GM23338 (cell line): ENCODE results near the gene SP140L. TPM values are rescaled to one million over a fixed set of nuclear protein-coding genes. Genes with fewer than 3 reads are reported as not detected.

Experiments
- ATAC-seq: fragments of 200-7000 bp; cut with Tn5 transposase; 3 replicates; pipeline ENCODE4 v1.9.1; 2020
- DNase-seq: peaks from one replicate; pipeline ENCODE4 v3.0.0-alpha.2; 2015; ENCODE audit warnings: low spot score
- H2AFZ ChIP-seq: fragments of 200-600 bp; sonication (generic); 2 replicates; pipeline ENCODE4 v1.8.0; 2016; ENCODE audit warnings: antibody characterized with exemption, mild to moderate bottlenecking, moderate library complexity
- H3F3A ChIP-seq: fragments of 200-600 bp; sonication (generic); replicated peaks from 2 replicates; pipeline ENCODE4 v1.8.0; 2017; ENCODE audit warnings: antibody characterized with exemption, mixed run types, low read depth
- H3K27ac ChIP-seq: fragments of 200-600 bp; sonication (generic); 2 replicates; pipeline ENCODE4 v1.6.1; 2016; ENCODE audit warnings: low read depth
- H3K27me3 ChIP-seq: fragments of 200-600 bp; sonication (generic); 2 replicates; pipeline ENCODE4 v1.8.0; 2016; ENCODE audit warnings: mild to moderate bottlenecking, mixed run types, moderate library complexity; ENCODE audit not compliant: insufficient read depth
- H3K36me3 ChIP-seq: fragments of 200-600 bp; sonication (generic); 2 replicates; pipeline ENCODE4 v1.8.0; 2016; ENCODE audit warnings: mild to moderate bottlenecking; ENCODE audit not compliant: insufficient read depth
- H3K4me1 ChIP-seq: fragments of 200-600 bp; sonication (generic); 2 replicates; pipeline ENCODE4 v1.8.0; 2016; ENCODE audit warnings: mild to moderate bottlenecking, moderate library complexity; ENCODE audit not compliant: insufficient read depth
- H3K4me2 ChIP-seq: fragments of 200-600 bp; sonication (generic); 2 replicates; pipeline ENCODE4 v1.7.1; 2017; ENCODE audit warnings: mixed run types
- H3K4me3 ChIP-seq: fragments of 200-600 bp; sonication (generic); 2 replicates; pipeline ENCODE4 v1.6.1; 2016; ENCODE audit warnings: mixed run types
- H3K79me2 ChIP-seq: fragments of 200-600 bp; sonication (generic); replicated peaks from 2 replicates; pipeline ENCODE4 v1.8.0; 2017; ENCODE audit warnings: mild to moderate bottlenecking; ENCODE audit not compliant: insufficient read depth
- H3K9me2 ChIP-seq: fragments of 200-600 bp; sonication (generic); 2 replicates; pipeline ENCODE4 v1.8.0; 2017; ENCODE audit not compliant: insufficient read depth
- H4K20me1 ChIP-seq: fragments of 200-600 bp; sonication (generic); replicated peaks from 2 replicates; pipeline ENCODE4 v1.8.0; 2017; ENCODE audit warnings: mild to moderate bottlenecking; ENCODE audit not compliant: insufficient read depth
- H3K27ac Mint-ChIP-seq: 2 replicates; pipeline ENCODE4 v1.8.0; 2020; ENCODE audit warnings: inconsistent platforms, mild to moderate bottlenecking, moderate library complexity, mixed read lengths
- H3K27me3 Mint-ChIP-seq: 3 replicates; pipeline ENCODE4 v1.8.0; 2022; ENCODE audit warnings: low read depth, mild to moderate bottlenecking, moderate library complexity, mixed read lengths, inconsistent platforms; ENCODE audit not compliant: insufficient read depth, poor library complexity
- H3K36me3 Mint-ChIP-seq: 3 replicates; pipeline ENCODE4 v1.8.0; 2021; ENCODE audit warnings: low read depth, mild to moderate bottlenecking, inconsistent platforms, moderate library complexity, mixed read lengths
- H3K4me1 Mint-ChIP-seq: 3 replicates; pipeline ENCODE4 v1.8.0; 2020; ENCODE audit warnings: mild to moderate bottlenecking, inconsistent platforms, mixed read lengths
- H3K4me3 Mint-ChIP-seq: 3 replicates; pipeline ENCODE4 v1.8.0; 2021; ENCODE audit warnings: moderate library complexity, mild to moderate bottlenecking, inconsistent platforms, mixed read lengths
- H3K9me3 Mint-ChIP-seq: 3 replicates; pipeline ENCODE4 v1.8.0; 2020; ENCODE audit warnings: moderate library complexity, mild to moderate bottlenecking, inconsistent platforms, mixed read lengths
- CREB1 ChIP-seq: fragments of 250-450 bp; sonication (Bioruptor Pico); IDR thresholded peaks from 2 replicates; pipeline ENCODE4 v1.5.0; 2020; ENCODE audit warnings: low read depth, mild to moderate bottlenecking, moderate library complexity
- ETS1 ChIP-seq: IDR thresholded peaks from 2 replicates; pipeline ENCODE4 v1.6.1; 2016; ENCODE audit warnings: antibody characterized with exemption
- EZH2 ChIP-seq: fragments of 200-600 bp; sonication (generic); IDR thresholded peaks from one replicate; pipeline ENCODE4 v1.8.0; 2017; ENCODE audit warnings: antibody characterized with exemption, mild to moderate bottlenecking, low read depth; ENCODE audit not compliant: unreplicated experiment
- EZH2phosphoT487 ChIP-seq: fragments of 200-600 bp; sonication (generic); IDR thresholded peaks from one replicate; pipeline ENCODE4 v1.8.1; 2018; ENCODE audit warnings: antibody characterized with exemption; ENCODE audit not compliant: unreplicated experiment
- JUNB ChIP-seq: IDR thresholded peaks from one replicate; pipeline ENCODE4 v1.6.1; 2016; ENCODE audit warnings: antibody characterized with exemption; ENCODE audit not compliant: unreplicated experiment
- NANOG ChIP-seq: IDR thresholded peaks from 2 replicates; pipeline ENCODE4 v1.6.1; 2016; ENCODE audit warnings: antibody characterized with exemption, borderline replicate concordance
- POLR2AphosphoS5 ChIP-seq: IDR thresholded peaks from 2 replicates; pipeline ENCODE4 v1.6.1; 2016; ENCODE audit warnings: antibody characterized with exemption, low read depth
- REST ChIP-seq: IDR thresholded peaks from one replicate; pipeline ENCODE4 v1.6.1; 2018; ENCODE audit warnings: antibody characterized with exemption; ENCODE audit not compliant: unreplicated experiment
- STAT1 ChIP-seq: IDR thresholded peaks from one replicate; pipeline ENCODE4 v1.6.1; 2016; ENCODE audit warnings: antibody characterized with exemption; ENCODE audit not compliant: unreplicated experiment
- ZNF114 ChIP-seq: fragments of 250-450 bp; sonication (Bioruptor Pico); IDR thresholded peaks from 2 replicates; pipeline ENCODE4 v1.5.0; 2020; ENCODE audit warnings: mild to moderate bottlenecking, moderate library complexity
- ZNF331 ChIP-seq: fragments of 250-450 bp; sonication (Bioruptor Pico); IDR thresholded peaks from 2 replicates; pipeline ENCODE4 v1.5.0; 2020; ENCODE audit warnings: low read depth, mild to moderate bottlenecking, moderate library complexity
- ZNF462 ChIP-seq: fragments of 250-450 bp; sonication (Bioruptor Pico); IDR thresholded peaks from 2 replicates; pipeline ENCODE4 v1.5.0; 2020; ENCODE audit warnings: mild to moderate bottlenecking, moderate library complexity
- polyA plus RNA-seq: library from polyadenylated mRNA; unstranded; fragments of >200 nt; fragmentation: Nextera tagmentation; extraction: Ambion mirVana; gene quantifications from 2 replicates; pipeline ENCODE4 v1.2.1, GENCODE V29; 2016
- total RNA-seq: library from RNA; depleted of rRNA; stranded (reverse); fragments of >200 nt; shearing (Covaris generic); gene quantifications from 2 replicates; pipeline ENCODE4 v1.2.3, GENCODE V29; 2014
- TF ChIP-seq, protein P1 (sequence below), 2 experiments: fragments of 200-600 bp in 1 of 2; sonication (generic) in 1 of 2; conservative IDR thresholded peaks; 2 replicates each; pipeline versions ENCODE4 v1.5.1 to v1.6.1; 2016 to 2017; ENCODE audit warnings: antibody characterized with exemption in 2 of 2, low read depth in 2 of 2, mild to moderate bottlenecking in 2 of 2, moderate library complexity in 1 of 2

The SP140L gene
- total and polyA plus RNA-seq, 2 experiments from 2014 or later: 1.3 to 1.7 TPM

GRCh38 chr2:230295192-230295591, 31.8 kb upstream of the SP140L start:
- Mint-ChIP-seq H3K9me3 (peaks cover 21% of the 10 kb centered on the region), H3K36me3 (no peaks in the 10 kb centered on the region)
- no peaks in the 10 kb centered on the region for H4K20me1 ChIP-seq

More at GRCh38 chr2:230295192-230295591, 31.8 kb upstream of the SP140L start:
- Histone ChIP-seq H3K36me3 (no peaks in the 10 kb centered on the region), H3K4me2 (no peak overlapping the region), H3K27ac (no peak overlapping the region), H3K79me2 (no peaks in the 10 kb centered on the region), H3K4me1 (no peaks in the 10 kb centered on the region), H3K27me3 (no peaks in the 10 kb centered on the region), H2AFZ (no peak overlapping the region), H3K9me2 (peaks cover 2% of the 10 kb centered on the region; the same call in 1 of the 2 replicates), H3K4me3 (no peak overlapping the region), H3F3A (no peaks in the 10 kb centered on the region)
- DNase-seq (no peak), ATAC-seq (no peak)
- Mint-ChIP-seq H3K4me3 (no peak overlapping the region), H3K27ac (no peak overlapping the region), H3K27me3 (no peaks in the 10 kb centered on the region), H3K4me1 (no peaks in the 10 kb centered on the region)
- TF ChIP-seq POLR2AphosphoS5 (no peak), ZNF114 (CRISPR knock-in tag) (no peak), JUNB (no peak), NANOG (no peak), REST (no peak), ETS1 (no peak), ZNF462 (CRISPR knock-in tag) (no peak), ZNF331 (CRISPR knock-in tag) (no peak), EZH2 (no peak), EZH2phosphoT487 (no peak), STAT1 (no peak), CREB1 (CRISPR knock-in tag) (no peak)
- TF ChIP-seq, protein P1, sequence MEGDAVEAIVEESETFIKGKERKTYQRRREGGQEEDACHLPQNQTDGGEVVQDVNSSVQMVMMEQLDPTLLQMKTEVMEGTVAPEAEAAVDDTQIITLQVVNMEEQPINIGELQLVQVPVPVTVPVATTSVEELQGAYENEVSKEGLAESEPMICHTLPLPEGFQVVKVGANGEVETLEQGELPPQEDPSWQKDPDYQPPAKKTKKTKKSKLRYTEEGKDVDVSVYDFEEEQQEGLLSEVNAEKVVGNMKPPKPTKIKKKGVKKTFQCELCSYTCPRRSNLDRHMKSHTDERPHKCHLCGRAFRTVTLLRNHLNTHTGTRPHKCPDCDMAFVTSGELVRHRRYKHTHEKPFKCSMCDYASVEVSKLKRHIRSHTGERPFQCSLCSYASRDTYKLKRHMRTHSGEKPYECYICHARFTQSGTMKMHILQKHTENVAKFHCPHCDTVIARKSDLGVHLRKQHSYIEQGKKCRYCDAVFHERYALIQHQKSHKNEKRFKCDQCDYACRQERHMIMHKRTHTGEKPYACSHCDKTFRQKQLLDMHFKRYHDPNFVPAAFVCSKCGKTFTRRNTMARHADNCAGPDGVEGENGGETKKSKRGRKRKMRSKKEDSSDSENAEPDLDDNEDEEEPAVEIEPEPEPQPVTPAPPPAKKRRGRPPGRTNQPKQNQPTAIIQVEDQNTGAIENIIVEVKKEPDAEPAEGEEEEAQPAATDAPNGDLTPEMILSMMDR (conservative IDR thresholded peaks at IDR 0.05; ENCODE audit: low read depth in 2 of 2): no peak
